Hepatocyte (in vitro differentiated cells): Measurements from ENCODE around the gene ZSWIM7. TPM values are rescaled to one million over a fixed set of nuclear protein-coding genes. Genes with fewer than 3 reads are reported as not detected.

ENCODE experiments used
- polyA plus RNA-seq: library from polyadenylated mRNA; unstranded; fragments of >200 nt; fragmentation: Nextera tagmentation; extraction: Ambion mirVana; gene quantifications from 2 replicates; pipeline ENCODE4 v1.2.1, GENCODE V29; 2016
- total RNA-seq: library from RNA; depleted of rRNA; stranded (reverse); fragments of >200 nt; gene quantifications from 2 replicates; pipeline ENCODE4 v1.2.3, GENCODE V29; 2014

Gene ZSWIM7
- total and polyA plus RNA-seq, 2 experiments from 2014 or later: 27.0 to 46.8 TPM

Other genes with a start within 250 kb of the ZSWIM7 start
- gene ADORA2B, start 54.6 kb downstream of the ZSWIM7 start, total RNA-seq: 9.2 and 11.4 TPM in 2 replicates
- 11.7 and 15.4 TPM in 2 replicates for gene ADORA2B, start 54.6 kb downstream of the ZSWIM7 start, polyA plus RNA-seq
- 31.8 and 42.5 TPM in 2 replicates for gene TTC19, start 120 bp upstream of the ZSWIM7 start, total RNA-seq
- 39.0 and 46.5 TPM in 2 replicates for gene TTC19, start 120 bp upstream of the ZSWIM7 start, polyA plus RNA-seq
- gene NCOR1, start 215.8 kb upstream of the ZSWIM7 start, total RNA-seq: 64.6 and 73.7 TPM in 2 replicates
- gene NCOR1, start 215.8 kb upstream of the ZSWIM7 start, polyA plus RNA-seq: 117 and 134 TPM in 2 replicates
- gene PIGL, start 217.5 kb upstream of the ZSWIM7 start, total RNA-seq: 31.4 and 35.9 TPM in 2 replicates
- gene PIGL, start 217.5 kb upstream of the ZSWIM7 start, polyA plus RNA-seq: 21.2 and 26.0 TPM in 2 replicates